ENCODE data around the gene SARNP.

DNA sequence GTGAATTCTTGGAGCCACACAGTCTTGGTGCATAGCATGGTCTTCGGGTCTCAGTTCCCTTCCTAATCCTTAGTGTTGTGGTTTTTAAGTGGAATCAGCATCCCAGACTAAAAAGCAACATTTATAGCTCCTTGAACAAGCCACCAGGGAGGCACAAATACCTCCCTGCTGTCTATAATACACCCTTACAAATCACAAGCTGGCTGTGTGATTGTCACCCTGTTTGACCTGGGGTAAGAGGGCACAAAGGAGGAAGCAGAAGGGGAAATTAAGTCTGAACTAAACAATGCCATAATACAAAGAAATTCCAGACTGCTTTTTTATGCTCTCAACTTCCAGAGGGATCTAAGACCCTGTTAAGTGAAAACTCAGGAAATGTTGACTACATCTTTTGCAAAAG, 32.9 kb upstream of the SARNP start:
- TF ChIP-seq POLR2AphosphoS5 (IDR thresholded peaks at IDR 0.05; ENCODE audit: low read depth, low read length) (no peak), TAF1 (IDR thresholded peaks at IDR 0.05; ENCODE audit: borderline replicate concordance, insufficient read depth, low read length) (no peak), SIN3A (IDR thresholded peaks at IDR 0.05; ENCODE audit: borderline replicate concordance, insufficient read depth, low read length) (no peak)
- TF ChIP-seq, protein P1, sequence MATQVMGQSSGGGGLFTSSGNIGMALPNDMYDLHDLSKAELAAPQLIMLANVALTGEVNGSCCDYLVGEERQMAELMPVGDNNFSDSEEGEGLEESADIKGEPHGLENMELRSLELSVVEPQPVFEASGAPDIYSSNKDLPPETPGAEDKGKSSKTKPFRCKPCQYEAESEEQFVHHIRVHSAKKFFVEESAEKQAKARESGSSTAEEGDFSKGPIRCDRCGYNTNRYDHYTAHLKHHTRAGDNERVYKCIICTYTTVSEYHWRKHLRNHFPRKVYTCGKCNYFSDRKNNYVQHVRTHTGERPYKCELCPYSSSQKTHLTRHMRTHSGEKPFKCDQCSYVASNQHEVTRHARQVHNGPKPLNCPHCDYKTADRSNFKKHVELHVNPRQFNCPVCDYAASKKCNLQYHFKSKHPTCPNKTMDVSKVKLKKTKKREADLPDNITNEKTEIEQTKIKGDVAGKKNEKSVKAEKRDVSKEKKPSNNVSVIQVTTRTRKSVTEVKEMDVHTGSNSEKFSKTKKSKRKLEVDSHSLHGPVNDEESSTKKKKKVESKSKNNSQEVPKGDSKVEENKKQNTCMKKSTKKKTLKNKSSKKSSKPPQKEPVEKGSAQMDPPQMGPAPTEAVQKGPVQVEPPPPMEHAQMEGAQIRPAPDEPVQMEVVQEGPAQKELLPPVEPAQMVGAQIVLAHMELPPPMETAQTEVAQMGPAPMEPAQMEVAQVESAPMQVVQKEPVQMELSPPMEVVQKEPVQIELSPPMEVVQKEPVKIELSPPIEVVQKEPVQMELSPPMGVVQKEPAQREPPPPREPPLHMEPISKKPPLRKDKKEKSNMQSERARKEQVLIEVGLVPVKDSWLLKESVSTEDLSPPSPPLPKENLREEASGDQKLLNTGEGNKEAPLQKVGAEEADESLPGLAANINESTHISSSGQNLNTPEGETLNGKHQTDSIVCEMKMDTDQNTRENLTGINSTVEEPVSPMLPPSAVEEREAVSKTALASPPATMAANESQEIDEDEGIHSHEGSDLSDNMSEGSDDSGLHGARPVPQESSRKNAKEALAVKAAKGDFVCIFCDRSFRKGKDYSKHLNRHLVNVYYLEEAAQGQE (IDR thresholded peaks at IDR 0.05; ENCODE audit: insufficient read depth in 1 of 2, low read depth in 2 of 2, low read length in 2 of 2) = no peak
